DOHH2 (cell line): Measurements from ENCODE around the gene RSRP1.
A peak's percentile ranks its signal among the peaks of the same experiment; 100 is the strongest.
"Not testable (repeated sequence)": the region's sequence is repeated elsewhere in the genome, so short reads cannot be mapped to it uniquely, and the experiment has no call there.

ENCODE experiments used
- H3F3A ChIP-seq: fragments of 200-600 bp; sonication (generic), shearing (Covaris generic); 2 replicates; pipeline ENCODE4 v1.6.0; 2016; ENCODE audit warnings: antibody characterized with exemption, mild to moderate bottlenecking; ENCODE audit not compliant: control insufficient read depth, insufficient read depth
- H3K27ac ChIP-seq: fragments of 200-600 bp; sonication (generic); 2 replicates; pipeline ENCODE4 v1.5.1; 2014; ENCODE audit warnings: low read depth, mild to moderate bottlenecking, low read length, moderate library complexity
- H3K27me3 ChIP-seq: fragments of 200-600 bp; sonication (generic); 2 replicates; pipeline ENCODE4 v1.6.1; 2014; ENCODE audit warnings: mild to moderate bottlenecking, low read length, mixed read lengths; ENCODE audit not compliant: control insufficient read depth
- H3K36me3 ChIP-seq: fragments of 200-600 bp; sonication (generic); 2 replicates; pipeline ENCODE4 v1.6.1; 2014; ENCODE audit warnings: mild to moderate bottlenecking, low read length, moderate library complexity, mixed read lengths; ENCODE audit not compliant: control insufficient read depth
- H3K4me1 ChIP-seq: fragments of 200-600 bp; sonication (generic); 2 replicates; pipeline ENCODE4 v1.6.1; 2014; ENCODE audit warnings: mild to moderate bottlenecking, low read length, mixed read lengths; ENCODE audit not compliant: control insufficient read depth
- H3K4me2 ChIP-seq: fragments of 200-600 bp; sonication (generic); 2 replicates; pipeline ENCODE4 v1.6.0; 2014; ENCODE audit warnings: mild to moderate bottlenecking, low read length, moderate library complexity
- H3K4me3 ChIP-seq: fragments of 200-600 bp; sonication (generic); 2 replicates; pipeline ENCODE4 v1.5.1; 2014; ENCODE audit warnings: mild to moderate bottlenecking, low read length, mixed read lengths
- H3K79me2 ChIP-seq: fragments of 200-600 bp; sonication (generic); 2 replicates; pipeline ENCODE4 v1.6.1; 2014; ENCODE audit warnings: mild to moderate bottlenecking, low read length, mixed read lengths; ENCODE audit not compliant: control insufficient read depth
- H3K9me2 ChIP-seq: fragments of 200-600 bp; sonication (generic); replicated peaks from 2 replicates; pipeline ENCODE4 v1.6.1; 2014; ENCODE audit warnings: mild to moderate bottlenecking, low read length, mixed read lengths; ENCODE audit not compliant: control insufficient read depth
- H3K9me3 ChIP-seq: fragments of 200-600 bp; sonication (generic); 2 replicates; pipeline ENCODE4 v1.6.1; 2014; ENCODE audit warnings: antibody characterized with exemption, low read length, mixed read lengths; ENCODE audit not compliant: control insufficient read depth, insufficient read depth
- H4K20me1 ChIP-seq: fragments of 200-600 bp; sonication (generic); 2 replicates; pipeline ENCODE4 v1.6.0; 2014; ENCODE audit warnings: low read depth, mild to moderate bottlenecking, antibody characterized with exemption, low read length, moderate library complexity; ENCODE audit not compliant: control insufficient read depth, insufficient read depth
- CTCF ChIP-seq: fragments of 200-600 bp; sonication (generic); IDR thresholded peaks from one replicate; pipeline ENCODE4 v1.5.1; 2014; ENCODE audit warnings: antibody characterized with exemption, mild to moderate bottlenecking, low read depth, low read length; ENCODE audit not compliant: poor library complexity, severe bottlenecking
- EZH2phosphoT487 ChIP-seq: fragments of 200-600 bp; sonication (generic); IDR thresholded peaks from 2 replicates; pipeline ENCODE4 v1.6.1; 2017; ENCODE audit warnings: borderline replicate concordance, mild to moderate bottlenecking, antibody characterized with exemption, low read length, moderate library complexity, mixed read lengths

The RSRP1 gene, protein sequence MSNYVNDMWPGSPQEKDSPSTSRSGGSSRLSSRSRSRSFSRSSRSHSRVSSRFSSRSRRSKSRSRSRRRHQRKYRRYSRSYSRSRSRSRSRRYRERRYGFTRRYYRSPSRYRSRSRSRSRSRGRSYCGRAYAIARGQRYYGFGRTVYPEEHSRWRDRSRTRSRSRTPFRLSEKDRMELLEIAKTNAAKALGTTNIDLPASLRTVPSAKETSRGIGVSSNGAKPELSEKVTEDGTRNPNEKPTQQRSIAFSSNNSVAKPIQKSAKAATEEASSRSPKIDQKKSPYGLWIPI

GRCh38 chr1:25247024-25247828, at the start of gene RSRP1:
RSRP1 (minus strand) TSS chr1:25247454; CDS start chr1:25246963, 491 bp downstream.
- peaks cover 31% of the 10 kb centered on the region for H3K4me1 ChIP-seq
- H4K20me1 ChIP-seq, result peaks cover 11% of the 10 kb centered on the region
- H3K27me3 ChIP-seq, result no peaks in the 10 kb centered on the region
- TF ChIP-seq EZH2phosphoT487 (no peak), CTCF (no peak)
- peaks cover 49% of the 10 kb centered on the region for H3K36me3 ChIP-seq
- no peaks in the 10 kb centered on the region for H3K9me2 ChIP-seq
- peaks cover 23% of the 10 kb centered on the region for H3F3A ChIP-seq
- peak within 1 kb of the TSS; percentile 86 for H3K27ac ChIP-seq
- H3K4me2 ChIP-seq, result peak within 1 kb of the TSS; percentile 67
- peaks cover 50% of the 10 kb centered on the region for H3K79me2 ChIP-seq
- peak within 1 kb of the TSS; percentile 87 for H3K4me3 ChIP-seq
- no peaks in the 10 kb centered on the region for H3K9me3 ChIP-seq

DNA sequence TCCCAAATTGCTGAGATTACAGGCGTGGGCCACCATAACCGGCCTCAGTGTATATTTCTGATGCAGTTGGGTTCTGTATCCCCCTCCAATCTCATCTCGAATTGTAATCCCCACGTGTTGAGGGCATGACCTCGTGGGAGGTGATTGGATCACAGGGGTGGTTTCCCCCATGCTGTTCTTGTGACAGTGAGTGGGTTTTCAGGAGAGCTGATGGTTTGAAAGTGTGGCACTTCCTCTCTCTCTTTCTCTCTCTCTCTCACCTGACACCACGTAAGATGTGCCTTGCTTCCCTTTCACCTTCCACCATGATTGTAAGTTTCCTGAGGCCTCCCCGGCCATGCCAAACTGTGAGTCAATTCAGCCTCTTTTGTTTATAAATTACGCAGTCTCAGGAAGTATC, 49.2 kb upstream of the RSRP1 start:
- H3K27me3 ChIP-seq, H3K79me2 ChIP-seq, H3K9me2 ChIP-seq, H3F3A ChIP-seq, H3K4me2 ChIP-seq, H3K27ac ChIP-seq, H3K4me3 ChIP-seq, H3K4me1 ChIP-seq, H3K36me3 ChIP-seq, H4K20me1 ChIP-seq, H3K9me3 ChIP-seq: not testable (repeated sequence)

DNA sequence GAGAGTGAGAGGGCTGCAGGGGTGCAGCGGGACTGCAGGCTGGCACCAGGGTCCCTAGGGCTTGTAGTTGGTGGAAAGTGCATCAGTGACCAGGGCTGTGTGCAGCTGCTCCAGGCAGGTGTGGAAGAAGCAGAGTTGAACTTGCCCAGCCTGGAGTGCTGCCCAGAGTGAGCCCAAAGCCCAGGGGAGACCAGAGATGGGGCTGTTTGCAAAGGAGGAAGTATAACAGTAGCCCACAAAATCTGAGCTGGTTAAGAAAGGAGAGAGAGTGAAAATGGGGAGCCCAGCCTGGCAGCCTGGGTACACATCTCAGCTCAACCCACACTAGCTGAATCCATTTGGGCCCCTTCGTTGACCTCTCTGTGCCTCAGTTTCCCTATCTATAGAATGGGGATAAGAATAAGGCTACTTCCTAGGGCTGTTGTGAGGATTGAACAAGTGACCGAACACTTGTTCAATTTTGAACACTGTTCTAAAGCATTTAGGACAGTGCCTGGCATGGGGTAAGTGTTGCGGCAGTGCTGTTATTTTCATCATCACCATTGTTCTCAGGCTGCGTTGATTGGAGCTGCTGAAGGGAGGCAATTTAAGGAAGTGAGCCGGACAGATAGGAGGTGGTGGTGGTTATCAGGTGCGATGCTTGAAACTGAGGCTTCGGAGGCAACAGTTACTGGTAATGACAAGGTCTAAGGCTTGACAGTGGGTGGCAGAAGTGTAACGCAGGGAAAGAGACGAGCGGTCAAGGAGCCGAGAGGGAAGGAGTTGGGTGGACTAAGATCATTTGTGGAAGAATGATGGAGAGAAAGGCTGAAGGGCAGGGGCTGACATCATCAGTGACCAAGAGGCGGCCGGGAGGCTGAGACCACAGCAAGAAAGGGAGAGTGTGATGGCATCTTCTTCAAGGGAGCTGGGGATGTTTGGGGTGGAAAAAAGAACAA, 47.9 kb upstream of the RSRP1 start:
- not testable (repeated sequence) for H3K79me2 ChIP-seq, H3K4me2 ChIP-seq, H3K27ac ChIP-seq, H3K4me1 ChIP-seq, H3K36me3 ChIP-seq, H3F3A ChIP-seq, H3K27me3 ChIP-seq, H3K9me3 ChIP-seq, H3K9me2 ChIP-seq, H4K20me1 ChIP-seq, H3K4me3 ChIP-seq

- H3K36me3 ChIP-seq, H3K9me3 ChIP-seq, H3K27me3 ChIP-seq, H3K4me1 ChIP-seq, H3K4me3 ChIP-seq, H3K9me2 ChIP-seq, H4K20me1 ChIP-seq, H3K4me2 ChIP-seq, H3F3A ChIP-seq, H3K27ac ChIP-seq, H3K79me2 ChIP-seq: not testable (repeated sequence)
Measured at GRCh38 chr1:25293426-25293825, 46.2 kb upstream of the RSRP1 start.

GRCh38 chr1:25290043-25290442, 42.8 kb upstream of the RSRP1 start:
- not testable (repeated sequence) for H3K27ac ChIP-seq, H3K27me3 ChIP-seq, H3K4me2 ChIP-seq, H3K4me1 ChIP-seq, H3K79me2 ChIP-seq, H4K20me1 ChIP-seq, H3K9me2 ChIP-seq, H3K36me3 ChIP-seq, H3K9me3 ChIP-seq, H3K4me3 ChIP-seq, H3F3A ChIP-seq

DNA sequence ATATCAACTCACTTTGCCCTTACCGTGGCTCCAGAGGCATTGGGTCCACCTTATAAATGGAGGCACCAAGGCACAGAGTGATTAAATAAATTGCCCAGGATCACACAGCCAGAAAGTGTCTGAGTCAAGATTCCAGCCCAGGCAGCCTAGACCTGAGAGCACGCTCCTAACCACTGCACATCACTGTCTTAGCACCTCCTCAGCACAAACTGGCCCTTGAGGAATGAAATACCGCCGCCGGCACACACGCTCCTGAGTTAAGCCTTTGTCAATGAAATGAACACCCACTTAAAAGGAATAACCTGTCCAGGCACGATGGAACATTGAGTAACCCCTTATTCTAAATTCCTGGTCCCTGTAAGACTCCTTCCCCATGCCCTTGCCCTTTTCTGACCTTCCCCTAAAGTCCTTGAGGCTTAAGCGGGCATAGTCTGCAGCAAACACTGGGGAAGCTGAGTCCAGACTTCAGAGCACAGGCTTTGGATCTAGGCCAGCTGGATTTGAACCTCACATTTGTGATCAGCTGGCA, 41.4 kb upstream of the RSRP1 start:
- H4K20me1 ChIP-seq, H3K79me2 ChIP-seq, H3K27me3 ChIP-seq, H3K36me3 ChIP-seq, H3K9me2 ChIP-seq, H3F3A ChIP-seq, H3K9me3 ChIP-seq, H3K4me1 ChIP-seq, H3K4me3 ChIP-seq, H3K4me2 ChIP-seq, H3K27ac ChIP-seq: not testable (repeated sequence)
